Adrenal gland (tissue), 5 donors: Measurements from ENCODE around the gene NEUROG1.

Source experiments
- CTCF ChIP-seq, 6 experiments: fragments of 450-650 bp in 4 of 6; fragments of 200-600 bp in 2 of 6; sonication (generic) in 1 of 6; IDR thresholded peaks; 1 replicate in 5 of 6; 2 replicates in 1 of 6; pipeline versions ENCODE4 v1.5.1 to v1.8.0; 2016 to 2021; ENCODE audit warnings: antibody characterized with exemption in 6 of 6, mild to moderate bottlenecking in 2 of 6, moderate library complexity in 1 of 6
- POLR2A ChIP-seq, 2 donors: fragments of 450-650 bp; IDR thresholded peaks; one replicate each; pipeline ENCODE4 v1.6.1; 2017; ENCODE audit warnings: antibody characterized with exemption in 2 of 2, mild to moderate bottlenecking in 2 of 2, moderate library complexity in 1 of 2
- donor health status: DM: no; HTN: no; CAD: no.

GRCh38 chr5:135535420-135535819, 344 bp downstream of the NEUROG1 start:
- TF ChIP-seq CTCF (IDR thresholded peaks at IDR 0.05) = no peak
- no peak for TF ChIP-seq POLR2A (IDR thresholded peaks at IDR 0.05)
